ENCODE measurements around the gene TCF12. TPM values are rescaled to one million over a fixed set of nuclear protein-coding genes. Genes with fewer than 3 reads are reported as not detected.

The TCF12 gene
- total RNA-seq, 1 experiment from 2014 or later = 102 TPM

DNA sequence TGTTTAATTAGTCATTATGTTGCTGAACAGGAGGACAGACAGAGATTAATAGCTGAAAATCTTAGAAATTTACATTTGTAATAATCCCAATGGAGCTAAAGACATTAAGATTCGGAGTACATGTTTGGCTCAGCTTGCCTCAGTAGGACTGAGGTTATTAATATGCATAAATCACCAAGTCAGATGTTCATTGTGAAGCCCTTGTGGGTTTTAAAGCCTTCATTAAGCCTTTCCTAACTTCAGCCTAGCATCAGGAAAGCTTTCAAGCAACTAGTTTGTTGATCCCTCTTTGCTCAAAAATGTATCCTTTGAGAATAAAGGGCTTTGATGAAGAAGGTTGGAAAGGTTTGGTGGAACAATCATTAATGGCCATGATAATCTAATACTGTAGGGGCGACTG, 279.7 kb downstream of the TCF12 start:
- intact Hi-C loops (cut with micrococcal nuclease; ENCODE audit: unreplicated experiment) = no loop called here
- no peak overlapping the region for H3K4me3 ChIP-seq (ENCODE audit: low read depth in 2 of 2, low read length in 2 of 2)
- DNase-seq (ENCODE audit: low read depth, low spot score) = no peak
- TF ChIP-seq POLR2AphosphoS5 (IDR thresholded peaks at IDR 0.05; ENCODE audit: low read depth, low read length) (no peak), SIN3A (IDR thresholded peaks at IDR 0.05; ENCODE audit: borderline replicate concordance, insufficient read depth, low read depth, low read length) (no peak), TCF7L2 (IDR thresholded peaks at IDR 0.05; ENCODE audit: low read depth, low read length) (no peak)
- TF ChIP-seq, protein P1, sequence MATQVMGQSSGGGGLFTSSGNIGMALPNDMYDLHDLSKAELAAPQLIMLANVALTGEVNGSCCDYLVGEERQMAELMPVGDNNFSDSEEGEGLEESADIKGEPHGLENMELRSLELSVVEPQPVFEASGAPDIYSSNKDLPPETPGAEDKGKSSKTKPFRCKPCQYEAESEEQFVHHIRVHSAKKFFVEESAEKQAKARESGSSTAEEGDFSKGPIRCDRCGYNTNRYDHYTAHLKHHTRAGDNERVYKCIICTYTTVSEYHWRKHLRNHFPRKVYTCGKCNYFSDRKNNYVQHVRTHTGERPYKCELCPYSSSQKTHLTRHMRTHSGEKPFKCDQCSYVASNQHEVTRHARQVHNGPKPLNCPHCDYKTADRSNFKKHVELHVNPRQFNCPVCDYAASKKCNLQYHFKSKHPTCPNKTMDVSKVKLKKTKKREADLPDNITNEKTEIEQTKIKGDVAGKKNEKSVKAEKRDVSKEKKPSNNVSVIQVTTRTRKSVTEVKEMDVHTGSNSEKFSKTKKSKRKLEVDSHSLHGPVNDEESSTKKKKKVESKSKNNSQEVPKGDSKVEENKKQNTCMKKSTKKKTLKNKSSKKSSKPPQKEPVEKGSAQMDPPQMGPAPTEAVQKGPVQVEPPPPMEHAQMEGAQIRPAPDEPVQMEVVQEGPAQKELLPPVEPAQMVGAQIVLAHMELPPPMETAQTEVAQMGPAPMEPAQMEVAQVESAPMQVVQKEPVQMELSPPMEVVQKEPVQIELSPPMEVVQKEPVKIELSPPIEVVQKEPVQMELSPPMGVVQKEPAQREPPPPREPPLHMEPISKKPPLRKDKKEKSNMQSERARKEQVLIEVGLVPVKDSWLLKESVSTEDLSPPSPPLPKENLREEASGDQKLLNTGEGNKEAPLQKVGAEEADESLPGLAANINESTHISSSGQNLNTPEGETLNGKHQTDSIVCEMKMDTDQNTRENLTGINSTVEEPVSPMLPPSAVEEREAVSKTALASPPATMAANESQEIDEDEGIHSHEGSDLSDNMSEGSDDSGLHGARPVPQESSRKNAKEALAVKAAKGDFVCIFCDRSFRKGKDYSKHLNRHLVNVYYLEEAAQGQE (IDR thresholded peaks at IDR 0.05; ENCODE audit: insufficient read depth in 1 of 2, low read depth in 2 of 2, low read length in 1 of 2) = no peak
- TF ChIP-seq, protein P2, sequence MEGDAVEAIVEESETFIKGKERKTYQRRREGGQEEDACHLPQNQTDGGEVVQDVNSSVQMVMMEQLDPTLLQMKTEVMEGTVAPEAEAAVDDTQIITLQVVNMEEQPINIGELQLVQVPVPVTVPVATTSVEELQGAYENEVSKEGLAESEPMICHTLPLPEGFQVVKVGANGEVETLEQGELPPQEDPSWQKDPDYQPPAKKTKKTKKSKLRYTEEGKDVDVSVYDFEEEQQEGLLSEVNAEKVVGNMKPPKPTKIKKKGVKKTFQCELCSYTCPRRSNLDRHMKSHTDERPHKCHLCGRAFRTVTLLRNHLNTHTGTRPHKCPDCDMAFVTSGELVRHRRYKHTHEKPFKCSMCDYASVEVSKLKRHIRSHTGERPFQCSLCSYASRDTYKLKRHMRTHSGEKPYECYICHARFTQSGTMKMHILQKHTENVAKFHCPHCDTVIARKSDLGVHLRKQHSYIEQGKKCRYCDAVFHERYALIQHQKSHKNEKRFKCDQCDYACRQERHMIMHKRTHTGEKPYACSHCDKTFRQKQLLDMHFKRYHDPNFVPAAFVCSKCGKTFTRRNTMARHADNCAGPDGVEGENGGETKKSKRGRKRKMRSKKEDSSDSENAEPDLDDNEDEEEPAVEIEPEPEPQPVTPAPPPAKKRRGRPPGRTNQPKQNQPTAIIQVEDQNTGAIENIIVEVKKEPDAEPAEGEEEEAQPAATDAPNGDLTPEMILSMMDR (IDR thresholded peaks at IDR 0.05) = no peak
- H3K36me3 ChIP-seq (ENCODE audit: control insufficient read depth, insufficient read depth, low read length) = no peaks in the 10 kb centered on the region
- CTCF ChIA-PET = no interaction called here
- ATAC-seq = no peak
- H3K27ac ChIP-seq (ENCODE audit: low read length) = no peak overlapping the region
- H3K9me3 ChIP-seq (ENCODE audit: control insufficient read depth, insufficient read depth, low read depth, low read length) = no peaks in the 10 kb centered on the region
- in situ Hi-C loops (cut with HindIII; ENCODE audit: low pct_unique_long_range_greater_than_20kb, low sequenced_read_pairs) = no loop called here
- no peaks in the 10 kb centered on the region for H3K4me1 ChIP-seq (ENCODE audit: control insufficient read depth, insufficient read depth, low read length)
- BruUV-seq (replicated peaks) = no TSS peak
- H3K27me3 ChIP-seq (ENCODE audit: control insufficient read depth, insufficient read depth, low read length) = no peaks in the 10 kb centered on the region
- POLR2A ChIA-PET = no interaction called here

- BruUV-seq (replicated peaks) = no TSS peak
- TF ChIP-seq, protein P2 (IDR thresholded peaks at IDR 0.05) = no peak
- TF ChIP-seq, protein P1 (IDR thresholded peaks at IDR 0.05; ENCODE audit: insufficient read depth in 1 of 2, low read depth in 2 of 2, low read length in 1 of 2) = no peak
- TF ChIP-seq TCF7L2 (IDR thresholded peaks at IDR 0.05; ENCODE audit: low read depth, low read length) = no peak
- TF ChIP-seq SIN3A (IDR thresholded peaks at IDR 0.05; ENCODE audit: borderline replicate concordance, insufficient read depth, low read depth, low read length) = no peak
- TF ChIP-seq POLR2AphosphoS5 (IDR thresholded peaks at IDR 0.05; ENCODE audit: low read depth, low read length) = no peak
- CTCF ChIA-PET = no interaction called here
- H3K27me3 ChIP-seq (ENCODE audit: control insufficient read depth, insufficient read depth, low read length) = no peaks in the 10 kb centered on the region
- ATAC-seq (no peak), DNase-seq (ENCODE audit: low read depth, low spot score) (no peak)
- H3K4me3 ChIP-seq (ENCODE audit: low read depth in 2 of 2, low read length in 2 of 2) = no peak overlapping the region
- no peak overlapping the region for H3K27ac ChIP-seq (ENCODE audit: low read length)
- intact Hi-C loops (cut with micrococcal nuclease; ENCODE audit: unreplicated experiment) = no loop called here
- in situ Hi-C loops (cut with HindIII; ENCODE audit: low pct_unique_long_range_greater_than_20kb, low sequenced_read_pairs) = no loop called here
- POLR2A ChIA-PET = no interaction called here
- no peaks in the 10 kb centered on the region for H3K36me3 ChIP-seq (ENCODE audit: control insufficient read depth, insufficient read depth, low read length)
- no peaks in the 10 kb centered on the region for H3K4me1 ChIP-seq (ENCODE audit: control insufficient read depth, insufficient read depth, low read length)
- H3K9me3 ChIP-seq (ENCODE audit: control insufficient read depth, insufficient read depth, low read depth, low read length) = no peaks in the 10 kb centered on the region
These were observed 280.3 kb downstream of the TCF12 start for GRCh38 chr15:57198654-57199291.
